T47D (cell line): ENCODE results near the gene NPAS4.
A peak's percentile ranks its signal among the peaks of the same experiment; 100 is the strongest.
"Not testable (repeated sequence)": the region's sequence is repeated elsewhere in the genome, so short reads cannot be mapped to it uniquely, and the experiment has no call there.

ENCODE experiments used
- DNase-seq, 2 experiments: peaks; one replicate each; pipeline versions ENCODE4 v3.0.0 to v3.0.0-alpha.2; 2011 to 2012; ENCODE audit warnings: low read depth in 1 of 2, low spot score in 1 of 2
- JUND ChIP-seq: IDR thresholded peaks from 2 replicates; pipeline ENCODE4 v1.6.1; 2012; ENCODE audit warnings: low read depth
- in situ Hi-C: cut with HindIII; loops from 2 replicates; pipeline ENCODE4 v1.10.0; 2016; ENCODE audit warnings: low sequenced_read_pairs, low pct_unique_long_range_greater_than_20kb

Gene NPAS4

GRCh38 chr11:66420671-66421476 lies at the start of gene NPAS4:
Gene NPAS4, plus strand, starts transcription at chr11:66421035. Its CDS starts 145 bp downstream, at chr11:66421180.
- DNase-seq, result no peak

GRCh38 chr11:66371627-66372415 lies 49.0 kb upstream of the NPAS4 start, which contains the start of gene SLC29A2:
Gene SLC29A2, minus strand, starts transcription at chr11:66371760. Its CDS starts 169 bp downstream, at chr11:66371591.
- no peak for TF ChIP-seq JUND
- DNase-seq, result peak; percentile 88 to 99
- in situ Hi-C loops, result no loop called here

More at GRCh38 chr11:66420671-66421476, at the start of gene NPAS4:
- in situ Hi-C loops, result no loop called here
- TF ChIP-seq JUND, result no peak

- TF ChIP-seq JUND, result no peak
- DNase-seq, result peak in 1 of 2 experiments; percentile 54
- in situ Hi-C loops, result no loop called here
These were observed 47.6 kb upstream of the NPAS4 start for GRCh38 chr11:66373265-66373664.

- in situ Hi-C loops, DNase-seq: not testable (repeated sequence)
These were observed 47.0 kb upstream of the NPAS4 start for GRCh38 chr11:66373690-66374287.

- in situ Hi-C loops, DNase-seq: not testable (repeated sequence)
These were observed 40.6 kb upstream of the NPAS4 start for GRCh38 chr11:66380264-66380663.

GRCh38 chr11:66384316-66384715 lies 36.5 kb upstream of the NPAS4 start:
- in situ Hi-C loops, DNase-seq: not testable (repeated sequence)

GRCh38 chr11:66386171-66387069 lies 34.4 kb upstream of the NPAS4 start:
- DNase-seq, result peak in 1 of 2 experiments; percentile 90
- in situ Hi-C loops, result no loop called here
- no peak for TF ChIP-seq JUND

GRCh38 chr11:66388780-66389386 lies 32.0 kb upstream of the NPAS4 start:
- in situ Hi-C loops, result no loop called here
- DNase-seq, result peak; percentile 60 to 93
- TF ChIP-seq JUND, result no peak

GRCh38 chr11:66391322-66391721 lies 29.5 kb upstream of the NPAS4 start:
- TF ChIP-seq JUND, result no peak
- in situ Hi-C loops, result no loop called here
- no peak for DNase-seq

GRCh38 chr11:66393954-66394353 lies 26.9 kb upstream of the NPAS4 start:
- TF ChIP-seq JUND, result no peak
- in situ Hi-C loops, result no loop called here

GRCh38 chr11:66407651-66408050 lies 13.2 kb upstream of the NPAS4 start:
- in situ Hi-C loops, result no loop called here
- DNase-seq, result no peak
- no peak for TF ChIP-seq JUND

More at GRCh38 chr11:66393954-66394353, 26.9 kb upstream of the NPAS4 start:
- no peak for DNase-seq
